DMS53 treated with DMSO at 0.1 percent for 48 hours (cell line): ENCODE results near the gene C11orf42.
"Not testable (repeated sequence)": the region's sequence is repeated elsewhere in the genome, so short reads cannot be mapped to it uniquely, and the experiment has no call there.

Experiments used
- DNase-seq: peaks from one replicate; lab custom pipeline; 2025; ENCODE audit not compliant: unreplicated experiment; lab: John Stamatoyannopoulos, UW

C11orf42 gene

GRCh38 chr11:6219359-6219758 is 14.0 kb downstream of the C11orf42 start:
- no peak for DNase-seq

- DNase-seq = no peak
These were observed 18.5 kb downstream of the C11orf42 start for GRCh38 chr11:6223854-6224253.

GRCh38 chr11:6224421-6224820 is 19.1 kb downstream of the C11orf42 start:
- no peak for DNase-seq

- no peak for DNase-seq
These were observed 19.7 kb downstream of the C11orf42 start for GRCh38 chr11:6225024-6225423.

DNA sequence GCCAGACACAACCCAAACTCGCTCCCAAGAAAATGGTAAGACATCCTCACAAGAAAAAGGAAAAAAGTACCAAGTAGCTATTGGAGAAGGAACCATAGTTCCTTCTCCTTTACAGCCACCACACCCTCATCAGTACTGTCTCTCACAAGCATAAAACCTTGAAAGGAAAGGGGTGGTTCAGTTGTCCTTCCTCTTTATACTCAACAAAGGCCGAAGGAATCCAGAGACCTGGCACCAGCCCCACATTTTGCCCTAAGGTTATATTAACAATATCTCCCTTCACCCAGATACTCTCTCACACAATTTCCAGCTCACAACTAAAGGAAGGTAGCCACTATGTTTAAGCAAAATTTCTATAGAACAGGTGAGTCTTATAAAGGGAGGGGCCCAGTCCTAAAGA is 20.5 kb downstream of the C11orf42 start:
- no peak for DNase-seq

DNA sequence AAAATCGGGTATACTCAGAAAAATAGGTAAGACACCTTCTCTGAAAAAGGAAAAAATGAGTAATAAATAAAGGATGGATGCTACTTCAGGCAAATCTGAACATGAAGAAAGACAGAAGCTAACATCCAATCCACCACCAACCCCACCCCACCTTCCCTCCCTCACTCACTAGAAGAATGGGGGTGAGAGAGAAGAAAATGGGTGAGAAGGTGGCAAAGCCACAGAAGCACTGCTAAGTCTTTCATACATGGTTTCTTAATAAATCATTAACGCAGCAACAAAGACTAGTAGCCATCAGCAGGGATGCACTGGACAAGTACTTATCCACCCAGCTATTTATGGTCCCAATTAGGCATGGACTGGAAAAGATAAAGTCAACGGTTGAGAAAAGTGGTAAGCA is 23.2 kb downstream of the C11orf42 start:
- DNase-seq = no peak

- DNase-seq = no peak
These were observed 24.6 kb downstream of the C11orf42 start for GRCh38 chr11:6229911-6230310.

- no peak for DNase-seq
These were observed 27.5 kb downstream of the C11orf42 start for GRCh38 chr11:6232899-6233298.

- no peak for DNase-seq
These were observed 28.6 kb downstream of the C11orf42 start for GRCh38 chr11:6233984-6234386.

GRCh38 chr11:6234387-6235107 is 29.2 kb downstream of the C11orf42 start, which contains the start of gene FHIP1B:
TSS of gene FHIP1B (minus strand) at chr11:6234636. CDS start at chr11:6224516, 10,120 bp downstream.
- peak; percentile 100 for DNase-seq

DNA sequence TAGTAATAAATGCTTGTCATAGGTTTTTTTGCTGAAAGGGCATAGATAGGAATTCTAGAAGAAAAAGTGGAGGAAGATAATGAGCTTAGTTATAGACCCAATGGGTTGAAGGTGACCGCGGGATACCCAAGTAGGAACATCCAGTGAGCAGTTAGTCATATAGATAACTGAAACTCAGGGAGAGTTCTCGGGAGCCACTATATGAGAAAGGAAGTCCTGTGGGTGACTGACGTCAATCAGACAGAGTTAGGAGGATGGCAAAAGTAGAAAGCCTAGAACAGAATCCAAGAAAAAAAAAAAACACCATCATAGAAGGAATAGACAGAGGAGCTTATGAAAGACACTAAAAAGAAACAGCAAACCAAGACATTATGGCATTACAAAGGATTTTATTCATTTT is 31.9 kb downstream of the C11orf42 start:
- DNase-seq = no peak

DNA sequence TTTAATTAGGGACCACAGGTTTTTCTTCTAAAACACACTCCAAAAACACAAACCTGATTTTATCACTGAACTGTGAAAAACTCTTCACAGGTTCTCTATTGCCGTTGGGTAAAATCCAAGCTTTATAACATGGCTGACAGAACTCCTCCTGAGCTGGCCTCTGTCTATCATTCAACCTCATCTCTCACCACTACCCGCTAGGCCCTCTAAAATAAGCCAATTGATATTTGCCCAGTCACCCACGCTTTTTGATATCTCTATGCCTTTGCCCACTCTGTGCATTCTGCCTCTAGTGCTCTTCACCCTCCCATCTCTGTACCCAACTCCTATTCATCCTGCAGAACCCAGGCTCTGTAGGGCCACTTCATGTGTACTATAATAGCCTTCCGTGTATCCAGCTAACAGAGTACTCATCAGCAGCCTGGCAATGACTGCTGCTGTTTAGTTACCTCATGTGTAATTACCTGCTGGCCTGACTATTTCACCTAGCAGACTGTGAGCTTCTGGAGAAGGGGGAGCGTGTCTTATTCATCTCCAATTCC is 32.5 kb downstream of the C11orf42 start:
- DNase-seq = no peak

DNA sequence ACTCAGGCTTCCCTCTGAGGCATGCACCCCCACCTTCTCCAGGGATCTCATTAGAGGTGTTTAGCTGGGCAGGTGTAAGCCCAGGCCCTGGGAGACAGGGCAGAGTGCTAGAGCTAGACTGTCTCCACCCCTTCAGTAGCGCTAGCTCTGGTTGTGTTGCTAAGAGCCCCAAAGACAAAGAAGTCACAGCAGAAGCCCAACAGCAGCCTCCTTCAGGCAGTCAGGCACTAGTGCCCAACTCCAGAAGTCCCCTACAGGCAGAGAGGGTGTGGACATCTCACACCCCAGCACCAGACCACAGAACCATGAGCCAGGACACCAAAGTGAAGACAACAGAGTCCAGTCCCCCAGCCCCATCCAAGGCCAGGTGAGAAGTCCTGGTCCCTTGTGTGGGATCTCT is 33.5 kb downstream of the C11orf42 start, which contains the start of gene CNGA4:
TSS of gene CNGA4 (plus strand) at position 188 of the 400 bp plus-strand sequence. CDS start at position 306, 118 bp downstream.
- no peak for DNase-seq

GRCh38 chr11:6240139-6240538 is 34.8 kb downstream of the C11orf42 start:
- DNase-seq = no peak

DNA sequence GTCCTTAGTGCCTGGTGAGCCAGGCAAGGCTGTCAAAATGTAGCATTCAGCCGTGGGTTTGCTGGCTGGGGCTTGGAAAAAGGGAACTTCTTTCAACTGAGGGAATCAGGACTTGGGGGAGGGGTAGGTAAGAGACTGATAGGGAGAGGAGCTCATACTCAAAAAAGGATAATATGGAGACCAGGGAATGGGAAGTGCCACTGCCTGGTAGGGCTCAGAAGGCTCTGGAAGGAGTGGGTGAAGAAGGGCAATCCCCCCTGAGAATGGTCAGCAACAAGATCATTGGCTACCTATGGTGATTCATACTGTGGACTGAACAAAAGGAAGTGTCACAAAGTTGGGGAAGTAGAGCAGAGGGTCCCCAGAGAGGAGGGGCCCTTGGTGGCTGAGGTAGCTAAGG is 35.4 kb downstream of the C11orf42 start:
- DNase-seq = no peak

GRCh38 chr11:6241316-6241715 is 36.0 kb downstream of the C11orf42 start:
- no peak for DNase-seq

GRCh38 chr11:6245536-6245935 is 40.2 kb downstream of the C11orf42 start:
- no peak for DNase-seq

DNA sequence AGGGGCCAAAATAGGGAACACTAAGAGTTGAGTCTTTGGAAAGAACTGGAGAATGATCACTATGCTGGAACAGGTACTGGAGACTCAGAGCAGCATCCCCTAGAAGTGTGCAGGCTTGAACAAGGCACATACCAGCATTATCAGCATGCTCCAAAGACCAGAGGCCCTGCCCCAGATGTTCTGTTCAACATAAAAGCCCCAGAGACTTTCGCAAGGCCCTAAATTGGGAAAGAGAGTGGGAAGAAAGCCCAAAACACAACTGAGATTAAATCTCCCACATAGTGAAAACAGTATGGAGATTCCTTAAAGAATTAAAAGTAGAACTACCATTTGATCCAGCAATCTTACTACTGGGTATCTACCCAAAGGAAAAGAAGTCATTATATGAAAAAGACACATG is 42.9 kb downstream of the C11orf42 start:
- DNase-seq = no peak

DNA sequence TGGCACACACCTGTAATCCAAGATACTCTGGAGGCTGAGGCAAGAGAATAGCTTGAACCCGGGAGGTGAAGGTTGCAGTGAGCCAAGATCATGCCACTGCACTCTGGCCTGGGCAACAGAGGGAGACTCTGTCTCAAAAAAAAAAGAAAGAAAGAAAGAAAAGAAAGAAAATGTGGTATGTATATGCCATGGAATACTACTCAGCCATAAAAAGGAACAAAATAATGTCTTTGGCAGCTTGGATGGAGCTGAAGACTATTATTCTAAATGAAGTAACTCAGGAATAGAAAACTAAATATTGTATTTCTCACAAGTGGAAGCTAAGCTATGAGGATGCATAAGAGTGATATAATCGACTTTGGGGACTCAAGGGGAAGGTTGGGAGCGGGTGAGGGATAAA is 43.5 kb downstream of the C11orf42 start:
- not testable (repeated sequence) for DNase-seq

DNA sequence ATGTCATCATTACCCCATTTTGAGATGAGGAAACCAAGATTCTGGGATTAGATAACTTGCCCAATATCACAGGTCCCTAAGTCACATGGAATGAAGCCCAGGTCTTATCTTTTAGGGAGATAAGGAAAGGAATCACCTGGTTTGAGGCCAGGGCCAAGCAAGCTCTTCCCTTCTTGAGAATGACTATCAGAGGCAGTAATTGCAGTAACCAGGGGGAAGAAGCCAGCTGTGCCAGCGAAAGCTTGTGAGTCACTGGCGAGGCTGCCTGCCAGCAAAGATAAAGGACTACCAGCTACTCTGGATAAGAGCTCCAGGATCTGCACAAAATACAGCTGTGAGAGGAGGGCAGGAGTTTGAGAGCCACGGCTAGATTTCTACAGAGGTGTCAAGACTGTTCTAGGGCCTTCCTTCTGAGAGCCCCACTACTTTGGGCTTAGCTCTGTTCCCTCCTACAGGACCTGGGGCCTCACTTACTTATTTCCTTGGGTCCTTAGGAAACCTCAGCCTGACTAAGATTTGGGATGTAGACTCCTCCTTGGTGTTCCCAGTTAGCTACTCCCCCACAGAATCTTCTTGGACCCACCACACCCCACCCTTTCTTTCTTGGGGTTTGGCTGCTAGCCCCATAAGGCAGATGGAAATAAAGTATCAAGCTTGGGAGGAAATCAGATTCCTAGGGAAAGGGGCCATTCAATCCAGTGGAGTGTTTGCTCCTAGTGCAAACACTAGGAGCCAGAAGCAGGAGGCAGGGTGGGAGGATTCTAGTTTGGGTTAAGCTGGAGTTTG is 44.6 kb downstream of the C11orf42 start:
- no peak for DNase-seq

- DNase-seq = peak; percentile 77
These were observed 45.9 kb downstream of the C11orf42 start for GRCh38 chr11:6251120-6251733.
